HG03066 (cell line): ENCODE results near the gene ARMH2.
"Not testable (repeated sequence)": the region's sequence is repeated elsewhere in the genome, so short reads cannot be mapped to it uniquely, and the experiment has no call there.

ENCODE experiments used
- ATAC-seq: cut with Tn5 transposase; IDR thresholded peaks from one replicate; pipeline ENCODE4 v1.9.1; 2021; ENCODE audit warnings: low read depth; ENCODE audit not compliant: unreplicated experiment

ARMH2 gene

DNA sequence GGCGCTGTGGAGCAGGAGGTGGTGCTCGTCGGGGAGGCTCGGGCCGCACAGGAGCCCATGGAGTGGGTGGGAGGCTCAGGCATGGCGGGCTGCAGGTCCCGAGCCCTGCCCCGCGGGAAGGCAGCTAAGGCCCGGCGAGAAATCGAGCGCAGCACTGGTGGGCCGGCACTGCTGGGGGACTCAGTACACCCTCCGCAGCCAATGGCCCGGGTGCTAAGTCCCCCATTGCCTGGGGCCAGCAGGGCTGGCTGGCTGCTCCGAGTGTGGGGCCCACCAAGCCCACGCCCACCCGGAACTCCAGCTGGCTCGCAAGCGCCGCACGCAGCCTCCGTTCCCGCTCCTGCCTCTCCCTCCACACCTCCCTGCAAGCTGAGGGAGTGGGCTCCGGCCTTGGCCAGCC, 32.7 kb downstream of the ARMH2 start:
- ATAC-seq = not testable (repeated sequence)

DNA sequence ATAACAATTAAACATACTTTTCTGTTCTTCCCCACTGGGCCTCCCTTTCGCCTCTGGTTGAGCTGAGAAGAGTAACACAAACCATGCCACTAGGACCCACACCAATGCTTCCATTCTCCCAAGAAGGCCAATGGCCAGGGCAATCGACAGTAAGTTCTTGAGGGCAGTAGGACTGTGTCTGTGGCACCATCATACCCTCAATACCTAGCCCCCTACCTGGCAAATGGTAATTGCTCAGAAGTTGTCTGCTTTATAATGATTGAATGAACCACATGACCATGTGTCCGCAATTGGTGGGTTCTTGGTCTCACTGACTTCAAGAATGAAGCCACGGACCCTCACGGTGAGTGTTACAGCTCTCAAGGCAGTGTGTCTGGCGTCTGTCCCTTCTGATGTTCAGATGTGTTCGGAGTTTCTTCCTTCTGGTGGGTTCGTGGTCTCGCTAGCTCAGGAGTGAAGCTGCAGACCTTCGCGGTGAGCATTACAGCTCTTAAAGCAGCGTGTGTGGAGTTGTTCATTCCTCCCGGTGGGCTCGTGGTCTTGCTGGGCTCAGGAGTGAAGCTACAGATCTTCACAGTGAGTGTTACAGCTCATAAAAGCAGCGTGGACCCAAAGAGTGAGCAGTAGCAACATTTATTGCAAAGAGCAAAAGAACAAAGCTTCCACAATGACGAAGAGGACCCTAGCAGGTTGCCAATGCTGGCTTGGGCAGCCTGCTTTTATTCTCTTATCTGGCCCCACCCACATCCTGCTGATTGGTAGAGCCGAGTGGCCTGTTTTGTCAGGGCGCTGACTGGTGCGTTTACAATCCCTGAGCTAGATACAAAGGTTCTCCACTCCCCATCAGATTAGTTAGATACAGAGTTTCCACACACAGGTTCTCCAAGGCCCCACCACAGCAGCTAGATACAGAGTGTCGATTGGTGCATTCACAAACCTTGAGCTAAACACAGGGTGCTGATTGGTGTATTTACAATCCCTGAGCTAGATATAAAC, 33.6 kb downstream of the ARMH2 start:
- ATAC-seq = not testable (repeated sequence)

DNA sequence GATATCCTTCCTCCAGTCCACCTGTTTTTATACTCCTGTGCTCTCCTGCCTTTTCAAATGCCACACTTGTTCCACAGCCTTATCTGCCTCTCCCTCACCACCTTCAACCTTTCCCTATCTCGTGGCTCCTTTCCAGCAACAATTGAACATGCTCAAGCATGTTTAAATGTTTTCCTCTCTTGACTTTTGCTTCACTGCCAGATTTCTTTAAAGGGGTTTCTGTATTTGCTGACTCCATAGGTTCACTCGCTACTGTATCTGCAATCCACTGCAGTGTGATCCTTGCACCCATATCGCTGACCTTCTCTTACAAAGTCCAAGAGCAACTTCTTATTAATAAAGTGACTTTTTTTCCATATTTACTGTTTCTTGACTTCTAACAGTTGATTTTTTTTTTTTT, 35.1 kb downstream of the ARMH2 start:
- no peak for ATAC-seq

GRCh38 chr6:24761851-24762250, 36.9 kb downstream of the ARMH2 start:
- ATAC-seq = no peak

DNA sequence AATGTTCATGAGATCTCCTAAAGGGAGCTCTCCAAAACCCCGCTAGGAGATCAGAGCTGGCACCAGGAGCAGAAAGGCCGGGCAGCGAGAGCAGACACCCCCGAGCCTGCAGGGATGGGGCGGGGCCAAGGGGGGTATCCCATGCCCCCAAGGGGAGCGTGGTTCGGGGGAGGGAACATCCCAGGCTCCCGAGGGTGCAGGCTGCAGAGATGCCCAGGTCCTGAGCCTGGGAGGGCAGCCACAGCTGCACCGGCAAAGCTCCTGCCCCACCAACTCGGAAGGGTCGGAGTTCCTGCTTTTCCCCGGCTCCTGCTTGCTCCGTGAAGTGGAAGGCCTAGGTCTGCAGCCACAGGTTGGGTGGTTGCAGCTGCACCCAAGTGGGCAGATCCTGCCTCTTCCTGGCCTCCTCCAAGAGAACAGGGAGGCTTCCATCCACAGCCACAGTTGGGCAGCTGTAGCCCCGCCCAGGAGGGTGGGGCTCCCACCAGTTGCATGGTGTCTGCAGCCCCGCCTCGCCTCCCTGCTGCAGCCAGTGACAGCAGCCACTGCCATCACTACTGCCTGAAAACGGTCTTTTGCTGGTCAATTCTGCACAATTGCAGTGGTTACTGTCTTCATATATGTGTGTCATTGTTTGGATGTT, 37.4 kb downstream of the ARMH2 start:
- ATAC-seq = no peak

DNA sequence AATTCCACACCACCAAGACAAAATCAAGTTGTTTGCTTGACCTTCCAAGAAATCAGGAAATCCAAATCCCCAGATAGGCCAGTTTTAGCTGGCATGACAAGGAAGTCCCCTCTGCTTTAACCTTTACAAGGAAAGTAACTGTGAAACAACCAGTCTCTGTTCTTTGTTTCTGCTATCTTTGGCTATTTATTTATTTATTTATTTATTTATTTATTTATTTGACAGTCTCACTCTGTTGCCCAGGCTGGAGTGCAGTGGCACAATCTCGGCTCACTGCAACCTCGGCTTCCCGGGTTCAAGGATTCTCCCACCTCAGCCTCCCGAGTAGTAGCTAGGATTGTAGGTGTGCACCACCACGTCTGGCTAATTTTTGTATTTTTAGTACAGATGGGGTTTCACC, 38.5 kb downstream of the ARMH2 start:
- ATAC-seq = no peak

- ATAC-seq = no peak
Measured at GRCh38 chr6:24759718-24760117, 39.0 kb downstream of the ARMH2 start.

GRCh38 chr6:24757611-24758010, 41.1 kb downstream of the ARMH2 start:
- no peak for ATAC-seq

GRCh38 chr6:24755279-24755678, 43.4 kb downstream of the ARMH2 start:
- no peak for ATAC-seq

DNA sequence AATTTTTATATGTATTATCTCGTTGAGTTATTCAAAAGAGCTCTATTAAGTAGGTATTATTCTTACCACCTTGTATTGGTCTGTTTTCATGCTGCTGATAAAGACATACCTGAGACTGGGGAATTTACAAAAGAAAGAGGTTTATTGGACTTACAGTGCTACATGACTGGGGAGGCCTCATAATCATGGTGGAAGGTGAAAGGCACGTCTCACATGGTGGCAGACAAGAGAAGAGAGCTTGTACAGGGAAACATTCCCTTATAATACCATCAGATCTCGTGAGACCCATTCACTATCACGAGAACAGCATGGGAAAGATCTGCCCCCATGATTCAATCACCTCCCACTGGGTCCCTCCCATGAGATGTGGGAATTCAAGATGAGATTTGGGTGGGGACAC, 44.3 kb downstream of the ARMH2 start:
- ATAC-seq = not testable (repeated sequence)

GRCh38 chr6:24753545-24753944, 45.2 kb downstream of the ARMH2 start:
- no peak for ATAC-seq

DNA sequence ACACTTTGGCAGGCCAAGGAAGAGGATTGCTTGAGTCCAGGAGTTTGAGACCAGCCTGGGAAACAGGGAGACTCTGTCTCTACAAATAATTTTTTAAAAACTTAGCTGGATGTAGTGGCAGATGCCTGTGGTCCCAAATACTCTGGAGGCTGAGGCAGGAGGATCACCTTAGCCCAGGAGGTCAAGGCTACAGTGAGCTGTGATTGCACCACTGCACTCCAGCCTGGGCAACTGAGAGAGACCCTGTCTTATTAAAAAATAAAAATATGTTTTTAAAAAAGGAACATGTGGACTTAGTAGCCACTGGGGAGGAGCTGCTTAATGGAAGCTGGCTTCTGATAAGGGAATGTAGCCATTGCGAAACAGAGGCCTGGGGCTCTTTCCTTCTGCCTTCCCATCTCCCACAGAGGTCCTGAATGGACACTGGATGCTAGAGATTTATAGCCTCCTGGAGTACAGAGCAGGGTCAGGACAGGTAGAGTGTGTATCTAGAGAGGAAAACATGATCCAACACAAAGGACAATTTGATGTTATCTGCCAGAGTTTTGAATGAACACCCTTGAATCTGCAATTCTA, 45.7 kb downstream of the ARMH2 start:
- ATAC-seq = no peak

GRCh38 chr6:24752503-24752902, 46.2 kb downstream of the ARMH2 start:
- no peak for ATAC-seq

GRCh38 chr6:24750878-24751277, 47.8 kb downstream of the ARMH2 start:
- not testable (repeated sequence) for ATAC-seq

GRCh38 chr6:24749297-24749696, 49.4 kb downstream of the ARMH2 start:
- ATAC-seq = no peak
